ENCODE measurements around the gene NTRK3.

The NTRK3 gene

DNA sequence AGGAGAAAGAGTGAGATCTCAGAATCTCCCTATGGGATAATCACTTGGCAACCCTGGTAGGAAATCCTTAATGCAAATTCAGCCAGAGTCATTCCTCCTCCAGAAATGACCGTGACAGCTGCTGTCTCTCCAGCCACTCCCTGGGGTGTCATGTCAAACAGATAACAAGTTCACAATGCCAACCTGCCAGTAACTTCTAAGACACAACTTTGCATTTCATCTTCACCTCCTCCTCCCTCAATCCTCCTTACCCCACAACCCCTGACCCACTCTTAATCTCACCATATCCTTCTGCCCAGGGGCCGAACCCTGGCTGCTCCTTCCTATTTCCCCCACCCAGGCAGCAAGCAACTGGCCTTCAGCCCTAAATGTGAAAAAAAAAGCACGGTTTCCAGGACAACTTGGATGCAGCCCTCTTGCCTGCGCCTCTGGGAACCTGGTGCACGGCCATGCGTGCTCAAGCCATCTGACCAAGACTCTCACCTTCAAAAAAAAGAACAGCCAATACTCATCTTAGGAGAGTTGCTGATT lies 166.0 kb downstream of the NTRK3 start:
- TF ChIP-seq, protein P1, sequence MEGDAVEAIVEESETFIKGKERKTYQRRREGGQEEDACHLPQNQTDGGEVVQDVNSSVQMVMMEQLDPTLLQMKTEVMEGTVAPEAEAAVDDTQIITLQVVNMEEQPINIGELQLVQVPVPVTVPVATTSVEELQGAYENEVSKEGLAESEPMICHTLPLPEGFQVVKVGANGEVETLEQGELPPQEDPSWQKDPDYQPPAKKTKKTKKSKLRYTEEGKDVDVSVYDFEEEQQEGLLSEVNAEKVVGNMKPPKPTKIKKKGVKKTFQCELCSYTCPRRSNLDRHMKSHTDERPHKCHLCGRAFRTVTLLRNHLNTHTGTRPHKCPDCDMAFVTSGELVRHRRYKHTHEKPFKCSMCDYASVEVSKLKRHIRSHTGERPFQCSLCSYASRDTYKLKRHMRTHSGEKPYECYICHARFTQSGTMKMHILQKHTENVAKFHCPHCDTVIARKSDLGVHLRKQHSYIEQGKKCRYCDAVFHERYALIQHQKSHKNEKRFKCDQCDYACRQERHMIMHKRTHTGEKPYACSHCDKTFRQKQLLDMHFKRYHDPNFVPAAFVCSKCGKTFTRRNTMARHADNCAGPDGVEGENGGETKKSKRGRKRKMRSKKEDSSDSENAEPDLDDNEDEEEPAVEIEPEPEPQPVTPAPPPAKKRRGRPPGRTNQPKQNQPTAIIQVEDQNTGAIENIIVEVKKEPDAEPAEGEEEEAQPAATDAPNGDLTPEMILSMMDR (IDR thresholded peaks at IDR 0.05; ENCODE audit: low read depth, low read length), result no peak
- no peak for DNase-seq (ENCODE audit: extremely low read depth, low read depth)

DNA sequence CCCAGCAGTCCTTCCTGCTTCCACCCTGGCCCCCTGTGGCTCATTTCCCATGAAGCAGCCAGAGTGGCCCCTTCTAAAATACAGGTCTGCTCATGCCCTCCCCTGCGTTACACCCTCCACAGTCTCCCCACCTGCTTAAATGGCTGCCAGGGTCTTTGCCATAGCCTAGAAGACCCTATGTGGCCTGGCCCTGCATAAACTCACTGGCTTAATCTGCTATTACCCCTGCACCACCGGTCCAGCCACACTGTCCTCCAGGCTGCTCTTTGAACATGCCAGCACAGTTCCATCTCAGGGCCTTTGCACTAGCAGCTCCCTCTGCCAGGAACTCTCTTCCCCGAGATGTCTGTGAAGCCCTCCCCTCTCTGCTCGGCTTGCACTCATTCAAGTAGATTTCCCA lies 166.8 kb downstream of the NTRK3 start:
- TF ChIP-seq, protein P1 (IDR thresholded peaks at IDR 0.05; ENCODE audit: low read depth, low read length), result no peak
- DNase-seq (ENCODE audit: extremely low read depth, low read depth), result no peak

DNA sequence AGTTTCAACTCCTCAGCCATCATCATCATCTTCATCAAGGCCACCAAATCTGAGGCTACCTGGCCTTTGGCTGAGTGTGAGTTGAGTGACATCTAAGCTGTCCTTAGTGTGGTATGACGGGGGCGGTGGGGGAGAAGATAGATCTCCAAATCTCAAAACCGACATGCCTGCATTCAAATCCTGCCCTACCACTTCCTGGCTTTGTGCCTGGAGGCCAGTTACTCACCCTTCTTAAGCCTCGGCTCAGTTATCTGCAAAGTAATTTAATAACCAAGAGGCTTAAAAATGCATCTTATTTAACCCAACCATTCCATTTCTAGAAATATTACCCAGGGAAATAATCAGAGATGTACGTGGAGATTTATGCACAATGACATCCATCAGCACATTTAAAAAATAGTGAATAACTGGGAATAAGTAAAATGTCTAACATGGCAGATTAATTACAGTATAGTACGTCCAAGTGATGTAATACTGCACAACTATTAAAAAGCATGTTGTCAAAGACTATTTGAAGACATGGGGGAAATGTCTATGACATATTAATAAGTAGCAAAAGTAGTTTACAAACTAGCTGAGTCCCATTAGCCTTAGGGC lies 167.4 kb downstream of the NTRK3 start:
- TF ChIP-seq, protein P1 (IDR thresholded peaks at IDR 0.05; ENCODE audit: low read depth, low read length), result no peak
- DNase-seq (ENCODE audit: extremely low read depth, low read depth), result no peak

DNA sequence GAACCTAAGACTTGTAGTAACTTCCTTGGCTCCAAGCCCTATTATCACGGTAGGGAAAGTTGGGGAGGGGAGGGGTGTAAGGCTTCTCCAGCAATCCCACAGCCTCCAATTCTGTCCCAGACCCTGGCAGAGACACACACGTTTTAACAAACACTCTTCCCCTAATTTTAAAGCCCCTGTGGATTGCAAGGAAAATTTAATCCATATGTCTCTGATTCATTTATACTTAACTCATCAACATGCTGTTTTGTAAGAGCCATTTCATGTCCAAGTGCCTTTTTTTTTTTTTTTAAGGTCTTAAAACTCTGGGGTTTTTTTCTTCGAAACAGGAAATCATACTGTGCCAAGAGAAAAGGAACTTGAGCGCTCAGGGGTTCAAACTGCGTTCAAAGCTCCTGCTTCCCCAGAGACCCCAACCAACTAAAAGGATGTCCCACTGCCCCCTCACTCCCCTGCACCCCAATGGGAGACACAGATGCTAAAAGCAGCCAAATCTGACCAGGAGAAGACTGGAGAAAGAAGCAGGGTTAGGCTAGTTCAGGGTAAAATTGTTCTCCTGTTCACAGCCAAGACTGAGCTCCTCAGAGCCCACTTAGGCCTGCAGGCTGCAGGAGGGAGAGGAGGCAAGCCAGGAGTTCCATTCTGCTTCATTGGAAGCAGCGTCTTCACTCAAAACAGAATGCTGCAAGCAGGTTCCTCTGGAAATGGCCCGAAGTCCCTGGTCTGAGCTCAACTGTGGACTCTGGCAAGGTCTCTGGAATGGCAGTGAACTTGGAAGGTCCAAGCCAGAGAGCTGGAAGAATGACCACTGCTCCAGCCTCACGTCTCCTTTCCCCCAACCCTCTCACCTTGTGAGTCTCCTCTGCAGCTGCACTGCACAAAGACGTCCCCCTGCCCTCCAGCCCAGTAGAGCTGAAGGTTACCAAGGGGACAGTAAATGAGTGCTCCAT lies 172.5 kb downstream of the NTRK3 start:
- DNase-seq (ENCODE audit: extremely low read depth, low read depth), result no peak
- TF ChIP-seq, protein P1 (IDR thresholded peaks at IDR 0.05; ENCODE audit: low read depth, low read length), result no peak

DNA sequence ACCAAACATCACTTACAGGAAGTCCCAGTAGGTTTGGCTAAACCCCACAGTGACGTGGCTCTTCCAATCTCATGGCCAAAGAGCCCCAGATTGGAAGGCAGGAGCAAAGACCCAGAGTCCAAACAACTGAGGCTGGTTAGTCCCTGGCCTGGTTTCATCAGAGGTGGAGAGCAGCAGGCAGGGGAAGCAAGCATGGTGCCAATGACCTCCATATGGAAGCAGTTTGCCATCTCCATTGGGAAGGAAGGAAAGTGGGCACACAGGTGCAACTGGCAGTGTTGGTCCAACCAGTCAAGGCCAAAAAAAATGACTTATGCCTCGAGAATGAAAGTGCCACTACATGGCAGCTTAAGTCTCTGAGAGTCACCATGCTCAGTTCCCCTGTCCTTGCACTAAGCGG lies 175.9 kb downstream of the NTRK3 start:
- TF ChIP-seq, protein P1 (IDR thresholded peaks at IDR 0.05; ENCODE audit: low read depth, low read length), result no peak
- no peak for DNase-seq (ENCODE audit: extremely low read depth, low read depth)

DNA sequence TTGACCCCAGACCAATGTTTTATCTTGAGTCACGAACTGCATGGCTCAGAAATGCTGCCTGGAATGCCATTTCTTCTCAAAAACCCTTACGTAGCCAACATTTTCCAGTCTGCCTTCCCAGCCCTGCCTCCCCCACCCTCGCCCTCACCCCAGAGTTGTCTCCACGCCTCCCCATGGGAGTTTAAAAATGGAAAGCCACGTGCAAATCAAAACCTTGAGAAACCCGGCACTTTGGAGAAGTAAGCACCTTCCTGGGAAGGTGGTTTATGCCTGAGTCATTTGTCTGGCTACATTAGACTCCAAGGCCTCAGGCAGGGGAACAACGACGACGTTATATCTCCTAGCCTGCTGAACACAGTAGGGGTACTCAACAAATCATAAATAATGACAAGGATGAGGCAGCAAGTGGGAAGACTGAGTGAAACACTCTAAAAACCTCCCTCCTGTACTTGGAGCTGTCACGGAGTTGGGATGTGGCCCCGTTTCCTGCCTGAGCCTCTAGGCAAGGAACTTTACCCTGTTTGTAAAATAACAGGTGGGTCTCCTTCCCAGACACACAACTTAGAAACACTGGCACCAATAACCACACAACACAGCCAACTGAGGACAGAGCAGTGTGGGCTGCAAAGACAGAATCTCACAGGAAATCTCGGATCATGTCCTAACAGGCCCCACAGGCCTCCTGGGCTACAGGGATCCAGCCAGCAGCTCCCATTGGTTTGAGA lies 179.1 kb downstream of the NTRK3 start:
- DNase-seq (ENCODE audit: extremely low read depth, low read depth), result no peak
- TF ChIP-seq, protein P1 (IDR thresholded peaks at IDR 0.05; ENCODE audit: low read depth, low read length), result no peak

Data from AG09319 (cell line).